HG02763 (cell line): ENCODE results near the gene ELFN1.

Source experiments
- ATAC-seq: cut with Tn5 transposase; IDR thresholded peaks from one replicate; pipeline ENCODE4 v1.9.1; 2021; ENCODE audit warnings: mild to moderate bottlenecking, moderate library complexity; ENCODE audit not compliant: unreplicated experiment

The ELFN1 gene

DNA sequence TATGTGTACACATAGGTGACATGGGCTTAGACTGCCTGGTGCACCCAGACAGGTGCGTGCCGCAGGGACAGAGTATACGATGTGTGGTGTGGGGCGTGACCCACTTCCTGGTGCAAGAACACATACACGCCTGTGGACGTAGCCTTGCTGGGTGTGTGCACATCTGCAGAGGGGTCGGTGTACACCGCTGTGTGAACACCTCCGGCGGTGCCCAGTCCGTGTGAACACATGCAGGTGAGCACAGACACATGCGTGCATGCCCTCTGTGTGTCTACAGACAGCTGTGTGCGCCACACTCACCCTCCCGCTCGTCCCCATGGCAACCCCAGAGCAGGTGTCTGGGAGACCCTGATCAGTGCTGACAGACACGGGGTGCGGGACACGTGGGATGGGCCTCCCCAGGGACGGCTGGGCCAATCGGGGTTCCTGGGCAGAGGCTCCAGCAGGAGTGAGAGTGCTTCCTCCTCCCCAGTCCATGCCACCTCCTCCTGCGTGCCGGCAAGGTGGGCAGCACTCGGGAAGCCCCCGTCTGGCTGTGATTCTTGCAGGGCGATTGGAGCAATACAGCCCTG lies 23.4 kb downstream of the ELFN1 start:
- ATAC-seq, result no peak

DNA sequence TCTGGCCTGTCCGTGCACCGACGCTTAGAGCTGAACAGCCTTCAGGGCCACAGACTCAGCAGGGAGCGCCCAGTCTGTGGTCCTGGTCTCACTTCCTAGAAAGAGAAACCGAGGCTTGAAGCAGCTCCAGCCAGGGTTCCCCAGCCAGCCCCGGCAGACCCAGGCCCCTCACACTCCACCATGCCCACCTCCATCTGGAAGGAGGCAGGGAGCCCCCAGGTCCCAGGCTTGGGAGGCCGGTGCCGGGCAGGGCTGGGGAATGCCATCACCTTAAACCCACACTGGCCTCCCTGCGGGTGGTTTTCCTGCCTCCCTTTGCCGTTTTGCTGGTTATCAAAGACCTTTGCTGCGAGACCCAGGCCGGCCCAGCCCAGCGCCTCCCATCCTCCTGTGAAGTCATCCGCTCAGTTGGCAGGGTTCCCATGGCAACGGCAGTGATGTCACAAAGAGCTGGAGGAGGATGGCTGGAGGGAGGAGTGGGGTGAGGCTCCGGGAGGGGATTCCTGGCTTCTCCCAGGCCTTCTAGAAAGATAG lies 24.0 kb downstream of the ELFN1 start:
- no peak for ATAC-seq

DNA sequence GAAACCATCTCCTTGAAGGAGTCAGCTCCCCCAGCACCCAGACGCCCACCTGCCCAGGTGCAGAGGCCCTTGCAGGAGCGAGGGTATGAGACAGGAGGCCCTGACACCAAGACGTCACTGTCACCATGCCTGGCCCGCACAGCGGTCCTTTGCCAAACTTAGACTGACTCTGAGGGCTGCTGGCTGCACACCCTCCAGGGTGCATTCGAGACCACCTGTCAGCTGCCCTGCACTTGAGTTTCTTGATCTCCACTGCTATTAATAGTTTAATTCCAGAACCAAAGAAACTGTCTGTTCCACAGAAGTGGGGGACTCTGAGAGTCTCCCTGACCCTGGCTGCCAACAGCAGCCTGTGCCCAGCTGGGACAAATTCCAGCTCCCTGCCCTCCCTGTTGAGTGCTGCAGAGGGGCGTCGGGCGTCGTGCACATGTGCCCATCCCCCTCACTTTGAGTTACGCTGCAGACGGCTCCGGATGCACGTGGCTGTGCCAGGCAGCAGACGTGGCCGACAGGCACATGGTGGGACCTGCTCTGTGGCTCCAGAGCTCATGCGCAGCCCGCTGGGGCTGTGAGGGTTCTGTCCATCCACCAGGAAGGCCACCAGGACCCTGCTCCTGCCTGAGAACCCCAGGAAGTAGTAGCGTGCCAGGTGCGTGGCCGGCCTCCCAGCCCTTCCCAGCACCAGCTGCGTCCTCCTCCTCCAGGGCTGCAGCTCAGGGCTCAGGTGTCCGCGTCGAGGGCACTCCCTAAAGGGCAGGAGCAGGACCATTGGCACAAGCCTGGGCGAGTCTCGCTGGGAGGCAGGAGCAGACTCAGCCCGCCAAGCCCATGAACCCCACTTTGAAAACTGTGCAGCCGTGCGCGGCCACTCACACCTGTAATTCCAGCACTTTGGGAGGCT lies 24.8 kb downstream of the ELFN1 start:
- no peak for ATAC-seq

GRCh38 chr7:1695800-1696454 lies 25.9 kb downstream of the ELFN1 start:
- ATAC-seq, result no peak

- ATAC-seq, result no peak
Measured at GRCh38 chr7:1696671-1697498, 26.8 kb downstream of the ELFN1 start.

GRCh38 chr7:1697499-1698125 lies 27.5 kb downstream of the ELFN1 start:
- no peak for ATAC-seq

GRCh38 chr7:1698201-1698600 lies 28.1 kb downstream of the ELFN1 start:
- no peak for ATAC-seq

GRCh38 chr7:1698951-1699350 lies 28.9 kb downstream of the ELFN1 start:
- ATAC-seq, result no peak

DNA sequence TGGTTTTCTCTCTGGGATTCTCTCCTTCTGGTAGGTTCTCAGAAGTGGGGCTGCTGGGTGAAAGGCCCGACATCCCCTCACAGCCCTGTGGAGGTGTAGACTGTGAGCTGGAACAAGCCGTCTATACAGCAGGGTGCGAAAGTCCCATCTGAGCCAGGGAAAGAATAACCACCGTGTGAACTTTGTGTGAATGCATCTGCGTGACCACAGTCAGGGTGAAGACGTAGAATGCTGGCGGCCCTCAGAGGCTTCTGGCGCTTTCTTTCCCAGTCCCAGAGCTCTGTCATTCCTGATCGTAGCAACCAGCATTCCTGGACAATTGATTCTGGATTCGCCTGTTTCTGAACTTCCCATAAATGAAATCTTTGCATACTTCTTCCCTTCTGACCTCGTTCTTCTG lies 30.0 kb downstream of the ELFN1 start:
- no peak for ATAC-seq

- ATAC-seq, result no peak
Measured at GRCh38 chr7:1700536-1701333, 30.7 kb downstream of the ELFN1 start.

GRCh38 chr7:1702652-1703051 lies 32.6 kb downstream of the ELFN1 start:
- ATAC-seq, result no peak

- ATAC-seq, result no peak
Measured at GRCh38 chr7:1703441-1703840, 33.4 kb downstream of the ELFN1 start.

GRCh38 chr7:1703871-1704810 lies 34.1 kb downstream of the ELFN1 start:
- ATAC-seq, result no peak

DNA sequence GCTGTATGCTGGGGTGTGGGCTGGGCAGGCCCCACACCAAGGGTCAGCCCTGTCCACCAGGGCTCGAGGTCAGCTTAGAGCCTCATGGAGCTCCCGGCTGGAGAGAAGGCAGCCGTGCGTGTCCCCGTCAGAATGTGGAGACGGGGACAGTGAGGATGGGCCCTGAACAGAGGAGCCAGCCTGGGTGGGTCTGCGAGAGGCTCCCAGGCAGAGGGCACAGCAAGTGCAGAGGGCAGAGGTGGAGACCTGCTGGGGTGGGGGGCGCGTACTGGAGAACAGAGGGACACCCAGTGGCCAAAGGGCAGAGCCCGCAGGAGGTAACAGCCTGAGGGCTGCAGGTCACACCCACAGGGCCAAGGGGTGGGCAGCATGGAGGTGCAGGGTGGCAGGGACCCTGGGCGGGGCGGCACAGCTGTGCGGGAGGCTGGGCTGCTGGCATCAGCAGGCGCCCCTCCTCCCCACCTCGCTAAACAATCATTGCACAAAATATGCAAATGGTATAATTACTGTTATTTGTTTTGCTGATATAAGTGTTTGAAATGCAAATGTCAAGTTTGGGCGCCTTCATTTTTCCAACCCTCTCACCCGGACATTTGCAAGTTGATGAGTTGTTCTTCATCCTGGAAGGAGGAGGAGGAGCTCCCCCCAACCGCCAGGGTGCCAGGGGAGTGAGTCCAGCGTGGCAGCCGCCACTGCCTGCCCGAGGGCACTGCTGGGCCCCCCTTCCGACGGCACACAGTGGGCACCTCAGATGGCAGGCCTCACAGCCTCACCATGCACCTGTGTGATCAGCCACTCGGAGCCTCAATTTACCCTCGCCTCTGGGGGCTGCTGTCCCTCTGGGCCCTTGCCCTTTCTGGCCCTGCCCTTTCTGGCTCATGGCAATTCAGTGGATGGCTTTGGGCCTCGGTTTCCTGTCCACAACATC lies 35.0 kb downstream of the ELFN1 start:
- no peak for ATAC-seq

- ATAC-seq, result no peak
Measured at GRCh38 chr7:1705856-1706255, 35.8 kb downstream of the ELFN1 start.

DNA sequence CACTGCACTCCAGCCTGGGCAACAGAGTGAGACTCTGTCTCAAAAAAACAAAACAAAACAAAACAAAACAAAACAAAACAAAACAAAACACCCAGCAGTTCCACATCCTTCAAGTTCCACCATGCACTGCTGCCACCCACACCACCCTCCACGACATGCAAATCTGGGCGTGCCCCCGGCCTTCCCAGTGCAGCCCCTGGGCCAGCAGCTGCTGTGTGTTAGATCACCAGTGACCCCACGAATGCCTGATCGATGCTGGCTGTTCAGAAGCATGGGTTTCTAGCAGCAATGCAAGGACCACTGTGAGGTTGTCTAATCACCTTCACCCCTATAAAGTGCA lies 36.3 kb downstream of the ELFN1 start:
- no peak for ATAC-seq
